GM19023 (cell line): ENCODE results near the gene GRHPR.
"Not testable (repeated sequence)": the region's sequence is repeated elsewhere in the genome, so short reads cannot be mapped to it uniquely, and the experiment has no call there.

ENCODE experiments used
- ATAC-seq: cut with Tn5 transposase; IDR thresholded peaks from one replicate; pipeline ENCODE4 v1.9.1; 2021; ENCODE audit warnings: mild to moderate bottlenecking, moderate library complexity; ENCODE audit not compliant: unreplicated experiment

GRHPR gene

DNA sequence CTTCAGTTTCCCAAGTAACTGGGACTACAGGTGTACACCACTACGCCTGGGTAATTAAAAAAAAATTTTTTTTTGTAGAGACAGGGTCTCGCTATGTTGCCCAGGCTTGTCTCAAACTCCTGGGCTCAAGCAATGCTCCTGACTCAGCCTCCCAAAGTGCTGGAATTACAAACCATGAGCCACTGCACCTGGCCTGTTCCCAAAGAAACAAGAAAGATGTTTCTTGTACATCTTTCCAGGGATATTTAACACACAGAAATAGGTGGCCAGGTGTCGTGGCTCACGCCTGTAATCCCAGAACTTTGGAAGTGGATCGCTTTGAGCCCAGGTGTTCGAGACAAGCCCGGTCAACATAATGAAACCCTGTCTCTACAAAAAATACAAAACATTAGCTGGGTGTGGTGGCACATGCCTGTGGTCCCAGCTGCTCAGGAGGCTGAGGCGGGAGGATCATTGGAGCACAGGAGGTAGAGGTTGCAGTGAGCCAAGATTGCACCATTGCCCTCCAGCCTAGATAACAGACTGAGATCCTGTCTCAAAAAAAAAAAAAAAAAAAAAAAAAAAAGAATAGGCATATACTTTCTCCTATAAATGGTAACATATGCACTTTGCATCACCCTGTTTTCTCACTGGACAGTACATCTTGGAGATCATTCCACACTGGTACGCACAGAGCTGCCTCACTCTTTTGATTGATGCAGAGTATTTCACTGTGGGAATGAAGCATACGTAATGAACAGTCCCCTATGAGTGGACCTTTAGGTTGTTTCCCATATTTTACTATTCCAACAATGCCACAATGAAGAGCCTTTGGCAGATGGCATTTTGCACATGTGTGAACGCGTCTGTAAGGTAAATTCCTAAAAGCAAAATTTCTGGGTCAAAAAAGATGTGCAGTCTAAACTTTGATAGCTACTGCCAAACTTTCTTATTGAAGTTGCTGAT is 2.0 kb upstream of the GRHPR start:
- no peak for ATAC-seq

DNA sequence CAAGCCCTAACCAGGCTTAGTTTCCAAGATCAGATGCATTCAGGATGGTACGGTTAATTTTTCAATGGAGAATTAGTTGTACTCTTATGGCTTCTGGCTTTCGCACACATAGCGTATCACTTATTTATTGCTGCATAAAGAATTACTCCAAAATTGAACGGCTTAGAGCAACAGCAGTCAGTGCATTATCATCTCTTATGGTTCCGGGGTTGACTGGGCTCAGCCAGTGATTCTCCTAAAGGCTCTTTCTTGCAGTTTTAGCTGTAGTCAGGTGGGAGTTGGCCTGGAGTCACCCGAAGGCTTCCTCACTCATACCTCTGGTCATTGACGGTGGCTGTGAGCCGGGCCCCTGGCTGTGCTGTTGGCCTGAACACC is 595 bp upstream of the GRHPR start:
- no peak for ATAC-seq

DNA sequence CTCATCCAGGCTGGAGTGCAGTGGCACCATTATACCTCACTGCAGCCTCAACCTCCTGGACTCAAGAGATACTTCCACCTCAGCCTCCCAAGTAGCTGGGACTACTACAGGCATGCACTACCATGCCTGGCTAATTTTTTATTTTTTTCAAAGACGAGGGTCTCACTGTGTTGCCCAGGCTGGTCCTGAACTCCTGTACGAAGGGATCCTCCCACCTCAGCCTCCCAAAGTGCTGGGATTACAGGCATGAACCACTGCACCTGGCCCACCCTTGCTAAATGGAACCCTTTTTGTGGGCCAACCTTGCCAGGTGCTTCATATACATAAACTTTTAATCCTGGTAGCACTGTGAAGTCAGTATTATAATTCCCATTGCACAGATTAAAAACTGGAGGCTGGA is 1.0 kb downstream of the GRHPR start:
- no peak for ATAC-seq

DNA sequence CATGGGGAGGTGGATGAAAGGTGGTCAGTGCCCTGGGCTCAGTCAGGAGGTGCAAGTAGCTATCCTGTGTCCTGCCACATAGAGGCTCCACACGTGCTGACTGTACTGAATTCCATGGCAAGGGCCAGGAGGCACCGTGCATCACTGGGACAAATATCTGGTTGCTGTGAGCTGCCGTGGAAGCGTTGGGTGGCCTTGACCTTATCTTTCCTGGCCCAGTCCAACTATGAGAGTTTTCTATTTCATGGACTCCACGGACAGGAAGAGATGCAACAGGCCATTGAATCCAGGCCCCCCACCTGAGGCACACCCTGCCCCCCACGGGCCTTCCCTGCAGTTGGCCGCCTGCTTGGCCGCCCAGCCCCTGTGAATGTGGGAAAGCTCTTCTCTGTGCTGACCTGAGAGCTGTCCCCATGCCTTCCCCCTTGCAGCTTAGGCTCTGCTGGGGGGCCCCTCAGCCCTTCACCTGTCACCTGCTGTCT is 1.7 kb downstream of the GRHPR start:
- no peak for ATAC-seq

DNA sequence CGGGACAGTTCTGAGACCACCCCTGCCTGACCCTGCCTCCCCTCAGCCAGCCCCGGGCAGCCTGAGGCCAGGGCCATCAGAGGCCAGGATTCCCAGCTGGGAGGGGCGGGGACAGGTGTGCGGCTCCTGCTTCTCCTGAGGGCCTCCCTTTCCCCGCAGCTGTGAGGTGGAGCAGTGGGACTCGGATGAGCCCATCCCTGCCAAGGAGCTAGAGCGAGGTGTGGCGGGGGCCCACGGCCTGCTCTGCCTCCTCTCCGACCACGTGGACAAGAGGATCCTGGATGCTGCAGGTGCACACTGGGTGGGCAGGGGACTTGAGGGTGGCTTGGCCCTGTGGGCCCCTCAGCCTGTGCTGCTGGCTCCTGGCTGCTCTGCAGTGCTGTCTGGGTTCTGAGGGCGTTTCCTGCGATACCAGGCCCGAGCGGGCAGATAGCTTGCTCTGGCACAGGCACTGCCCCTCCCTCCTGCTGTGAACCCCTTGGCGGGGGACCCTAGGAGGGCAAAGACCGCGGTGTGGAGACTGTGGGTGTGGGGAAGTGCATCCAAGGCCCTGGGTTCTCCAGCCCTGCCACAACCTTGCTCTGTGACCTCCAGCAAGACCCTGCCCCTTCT is 2.3 kb downstream of the GRHPR start:
- no peak for ATAC-seq

DNA sequence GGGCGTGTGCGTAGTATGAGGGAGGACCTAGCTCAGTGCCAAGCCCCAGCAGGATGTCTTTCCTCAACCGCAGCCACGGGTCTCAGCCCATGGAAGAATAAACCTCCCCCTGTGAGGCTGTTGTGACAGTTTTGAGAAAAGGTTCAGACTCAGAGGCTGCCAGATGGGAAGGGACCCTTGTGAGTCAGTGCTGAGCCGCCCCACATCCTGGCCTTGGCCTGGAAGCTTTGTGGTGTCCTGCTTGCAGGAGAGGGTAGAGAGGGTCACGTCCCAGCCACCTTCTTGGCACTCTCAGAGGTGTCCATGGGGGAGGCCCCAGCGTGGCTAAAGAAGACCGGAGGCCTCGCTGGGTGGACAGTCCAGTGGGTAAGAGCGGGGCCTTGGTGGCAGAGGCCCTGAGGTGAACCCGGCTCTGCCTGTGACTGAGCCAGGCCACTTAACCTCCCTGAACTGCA is 2.8 kb downstream of the GRHPR start:
- no peak for ATAC-seq

DNA sequence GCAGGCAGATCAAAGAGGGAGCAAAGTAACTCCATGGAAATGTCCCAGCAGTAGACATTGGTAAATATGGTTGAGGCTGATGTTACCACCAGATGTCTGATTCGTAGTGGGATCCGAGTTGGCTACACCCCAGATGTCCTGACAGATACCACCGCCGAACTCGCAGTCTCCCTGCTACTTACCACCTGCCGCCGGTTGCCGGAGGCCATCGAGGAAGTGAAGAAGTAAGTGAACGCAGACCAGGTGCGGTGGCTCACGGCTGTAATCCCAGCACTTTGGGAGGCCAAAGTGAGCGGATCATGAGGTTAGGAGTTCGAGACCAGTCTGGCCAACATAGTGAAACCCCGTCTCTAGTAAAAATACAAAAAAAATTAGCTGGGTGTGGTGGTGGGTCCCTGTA is 3.9 kb downstream of the GRHPR start:
- ATAC-seq = not testable (repeated sequence)

DNA sequence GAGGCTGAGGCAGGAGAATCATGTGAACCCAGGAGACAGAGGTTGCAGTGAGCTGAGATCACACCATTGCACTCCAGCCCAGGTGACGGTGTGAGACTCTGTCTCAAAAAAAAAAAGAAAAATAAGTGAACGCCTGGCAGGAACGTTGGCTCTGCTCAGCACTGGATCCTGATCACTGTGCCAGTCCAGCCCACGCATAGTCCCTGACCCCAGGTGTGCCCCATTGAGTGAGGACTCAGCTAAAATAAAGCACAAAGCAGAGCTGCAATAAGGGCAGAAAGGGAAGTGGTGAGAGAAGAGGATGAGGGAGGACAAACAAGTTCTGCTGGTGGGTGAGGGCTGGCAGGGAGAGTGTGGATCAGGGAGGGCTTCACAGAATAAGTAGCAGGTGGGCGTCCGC is 4.3 kb downstream of the GRHPR start:
- no peak for ATAC-seq

DNA sequence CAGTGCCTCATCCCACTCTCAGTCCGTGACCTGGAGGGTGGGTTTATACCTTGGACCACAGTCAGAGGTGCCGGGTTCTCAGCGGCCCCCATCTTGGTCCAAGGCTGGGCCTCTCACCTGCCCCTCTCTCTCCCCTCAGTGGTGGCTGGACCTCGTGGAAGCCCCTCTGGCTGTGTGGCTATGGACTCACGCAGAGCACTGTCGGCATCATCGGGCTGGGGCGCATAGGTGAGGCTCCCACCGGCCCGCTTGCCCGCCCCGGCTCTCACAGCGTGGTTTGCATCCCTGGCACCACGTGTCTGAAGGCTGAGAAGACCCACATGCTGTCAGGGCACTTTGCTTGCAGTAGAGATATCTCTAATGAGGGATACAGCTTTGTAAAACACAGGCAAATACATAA is 5.8 kb downstream of the GRHPR start:
- no peak for ATAC-seq

DNA sequence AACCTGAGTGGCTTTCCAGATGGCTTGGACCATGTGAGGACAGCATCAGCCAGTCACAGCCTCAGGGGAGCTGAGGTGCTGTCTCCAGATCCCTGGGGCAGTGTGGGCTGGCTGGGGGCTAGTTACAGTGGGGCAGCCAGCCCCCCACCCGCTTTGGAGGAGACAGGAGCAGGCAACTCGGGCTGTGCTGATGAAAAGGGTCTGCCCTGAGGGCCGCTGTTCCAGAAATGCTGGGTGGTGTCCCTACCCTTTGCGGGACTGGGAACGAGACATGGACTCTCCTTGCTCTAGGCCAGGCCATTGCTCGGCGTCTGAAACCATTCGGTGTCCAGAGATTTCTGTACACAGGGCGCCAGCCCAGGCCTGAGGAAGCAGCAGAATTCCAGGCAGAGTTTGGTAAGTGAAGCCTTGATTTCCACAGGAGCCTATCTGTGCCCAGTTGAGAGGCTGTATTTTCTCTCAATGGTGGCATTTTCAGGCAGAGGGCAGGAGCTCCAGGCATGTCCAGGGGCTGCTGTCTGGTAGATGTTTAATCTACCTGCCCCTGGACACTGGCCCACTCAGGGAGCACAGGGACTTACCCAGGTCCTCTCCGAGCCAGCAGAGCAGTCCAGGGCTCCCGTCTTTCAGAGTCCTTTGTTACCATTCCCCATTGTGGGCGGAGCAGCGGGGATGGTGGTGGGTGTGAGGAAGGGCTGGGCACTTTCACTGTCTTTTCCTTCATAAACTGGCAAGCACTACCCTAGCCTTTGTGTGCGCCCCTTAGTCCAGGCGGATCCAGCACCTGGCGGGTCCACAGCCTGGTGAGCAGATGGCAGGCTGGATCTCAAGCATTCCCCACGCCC is 7.2 kb downstream of the GRHPR start:
- no peak for ATAC-seq

DNA sequence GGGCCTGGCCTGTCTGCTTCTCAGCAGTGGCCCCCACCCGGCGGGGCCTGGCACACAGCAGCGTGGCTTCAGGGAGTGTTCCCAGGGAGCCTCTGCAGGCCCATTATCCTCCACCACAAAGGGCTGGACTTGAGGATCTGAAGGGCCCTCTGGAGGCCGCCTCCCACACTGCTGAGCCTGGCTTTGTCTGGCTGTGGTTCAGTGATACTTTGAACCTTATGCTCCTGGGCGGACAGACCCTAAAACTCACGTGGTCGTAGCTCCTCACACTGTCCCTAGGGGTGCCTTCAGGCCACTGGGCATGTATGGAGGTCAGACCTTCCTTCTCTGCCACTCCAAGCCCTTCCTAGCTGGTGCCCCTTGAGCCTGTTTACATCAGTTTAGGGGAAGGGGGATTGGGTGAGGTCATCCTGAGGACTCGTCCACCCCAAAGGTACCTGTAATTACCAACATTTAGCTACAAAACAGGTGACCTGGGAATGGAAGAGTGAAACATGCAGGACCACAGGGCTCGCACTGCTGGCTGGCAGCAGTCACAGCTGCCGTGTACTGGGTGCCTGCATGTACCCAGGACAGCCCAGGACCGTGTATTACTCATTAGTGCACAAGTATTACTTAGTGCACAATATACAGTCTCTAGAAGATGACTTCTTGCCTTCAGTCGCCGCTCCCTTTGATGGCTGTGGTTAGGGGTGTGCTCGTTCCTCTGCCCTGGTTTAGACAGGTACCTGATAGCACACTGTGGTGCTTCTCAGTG is 8.5 kb downstream of the GRHPR start:
- ATAC-seq = no peak

DNA sequence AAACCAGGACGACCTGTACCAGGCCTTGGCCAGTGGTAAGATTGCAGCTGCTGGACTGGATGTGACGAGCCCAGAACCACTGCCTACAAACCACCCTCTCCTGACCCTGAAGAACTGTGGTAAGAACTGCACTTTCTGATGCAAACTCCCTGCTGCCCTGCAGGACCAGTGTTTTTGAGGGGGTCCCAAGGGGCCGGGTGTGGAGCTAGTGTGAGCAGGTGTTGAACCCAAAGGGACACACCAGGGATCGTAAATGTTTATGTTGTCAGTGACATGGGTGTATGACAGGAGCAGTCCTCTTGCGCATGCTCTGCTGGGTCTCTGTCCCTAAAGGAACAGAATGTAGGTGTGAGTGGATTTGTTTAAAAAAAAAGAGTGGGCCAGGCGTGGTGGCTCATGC is 9.5 kb downstream of the GRHPR start:
- ATAC-seq = no peak

DNA sequence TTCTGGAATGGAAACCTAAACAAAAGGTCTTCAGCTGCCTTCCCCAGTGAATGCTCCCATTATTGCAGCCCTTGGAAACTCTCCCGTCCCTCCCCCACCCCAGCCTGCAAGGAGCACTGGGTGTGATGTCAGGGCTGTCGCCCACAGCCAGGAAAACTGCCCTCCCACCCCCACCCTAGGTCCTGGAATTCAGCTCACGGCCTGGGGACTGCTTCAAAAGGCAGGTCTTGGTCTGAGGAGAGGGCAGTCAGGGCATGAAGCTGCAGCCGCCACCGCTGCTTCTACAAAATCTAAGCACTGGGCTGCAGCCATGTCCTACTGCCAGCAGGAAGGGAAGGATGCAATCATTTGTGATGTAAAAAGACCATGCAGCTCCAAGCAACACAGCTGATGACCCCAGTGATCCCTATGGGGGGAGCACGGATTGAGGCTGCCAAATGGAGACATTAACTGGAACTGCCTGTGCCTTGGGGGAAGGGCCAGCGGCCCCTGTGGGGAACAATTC is 11.4 kb downstream of the GRHPR start:
- ATAC-seq = no peak

DNA sequence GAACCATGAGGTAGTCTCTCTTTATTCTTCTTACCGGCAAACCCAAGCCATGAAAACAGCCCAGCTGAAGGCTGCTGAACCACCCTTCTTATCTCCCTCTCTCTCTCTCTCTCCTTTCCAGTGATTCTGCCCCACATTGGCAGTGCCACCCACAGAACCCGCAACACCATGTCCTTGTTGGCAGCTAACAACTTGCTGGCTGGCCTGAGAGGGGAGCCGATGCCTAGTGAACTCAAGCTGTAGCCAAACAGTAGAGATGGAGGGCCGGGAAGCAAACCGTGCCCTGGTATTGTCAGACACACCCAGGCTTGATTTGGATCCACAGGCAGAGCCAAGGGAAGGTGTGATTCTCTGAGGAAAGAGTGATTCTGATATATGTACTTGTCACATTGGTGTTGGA is 14.0 kb downstream of the GRHPR start:
- ATAC-seq = no peak

DNA sequence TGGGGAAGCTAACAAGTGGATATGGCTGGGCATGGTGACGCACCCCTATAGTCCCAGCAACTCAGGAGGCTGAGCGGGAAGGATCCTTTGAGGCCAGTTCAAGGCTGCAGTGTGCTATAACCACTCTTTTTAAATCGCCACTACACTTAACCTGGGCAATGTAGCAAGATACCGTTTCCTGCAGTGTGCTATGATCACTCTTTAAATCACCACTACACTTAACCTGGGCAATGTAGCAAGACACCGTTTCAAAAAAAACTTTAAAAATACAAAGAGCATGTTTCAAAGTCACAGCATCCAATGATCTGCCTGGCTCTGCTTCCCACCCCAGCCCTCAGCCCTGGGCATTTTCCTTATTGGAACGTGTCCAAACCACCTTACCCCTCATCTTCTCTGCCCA is 14.5 kb downstream of the GRHPR start:
- no peak for ATAC-seq

DNA sequence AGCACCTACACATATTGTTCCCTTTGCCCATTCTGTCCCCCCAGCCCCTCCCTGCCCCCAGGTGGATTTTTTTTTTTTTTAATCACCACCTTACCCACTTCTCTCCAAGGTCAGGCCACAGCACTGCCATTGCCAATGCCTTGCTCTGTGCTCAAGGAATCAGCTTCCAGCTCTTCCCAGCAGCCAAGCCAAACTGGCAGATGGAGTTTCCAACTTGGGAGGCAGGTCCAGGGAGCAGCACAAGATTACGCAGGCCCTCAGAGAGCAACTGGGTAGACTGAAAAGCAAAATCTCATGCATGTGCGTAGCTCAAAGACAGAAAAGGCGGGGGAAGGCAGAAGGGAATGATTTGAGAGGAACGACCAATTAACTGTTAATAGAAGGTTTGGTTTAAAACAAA is 15.1 kb downstream of the GRHPR start:
- no peak for ATAC-seq

DNA sequence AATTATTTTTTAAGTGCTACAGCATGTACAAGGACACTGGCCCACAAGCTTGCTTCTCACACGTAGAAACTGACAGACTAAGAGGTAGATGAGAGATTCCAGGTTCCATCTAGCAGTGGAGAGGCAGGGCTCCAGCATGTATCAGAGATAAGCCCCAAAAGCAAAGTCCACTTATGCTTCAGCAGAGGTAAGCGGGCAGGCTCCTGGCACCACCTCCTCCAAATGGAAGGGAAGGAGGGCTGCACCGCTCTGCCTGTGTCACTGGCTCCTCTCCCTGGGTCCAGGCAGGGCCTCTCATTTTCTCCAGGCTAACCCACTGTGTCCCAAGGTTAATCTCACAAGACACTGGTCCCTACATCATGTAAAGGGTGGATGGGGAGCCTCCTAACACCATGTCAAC is 15.9 kb downstream of the GRHPR start:
- no peak for ATAC-seq

DNA sequence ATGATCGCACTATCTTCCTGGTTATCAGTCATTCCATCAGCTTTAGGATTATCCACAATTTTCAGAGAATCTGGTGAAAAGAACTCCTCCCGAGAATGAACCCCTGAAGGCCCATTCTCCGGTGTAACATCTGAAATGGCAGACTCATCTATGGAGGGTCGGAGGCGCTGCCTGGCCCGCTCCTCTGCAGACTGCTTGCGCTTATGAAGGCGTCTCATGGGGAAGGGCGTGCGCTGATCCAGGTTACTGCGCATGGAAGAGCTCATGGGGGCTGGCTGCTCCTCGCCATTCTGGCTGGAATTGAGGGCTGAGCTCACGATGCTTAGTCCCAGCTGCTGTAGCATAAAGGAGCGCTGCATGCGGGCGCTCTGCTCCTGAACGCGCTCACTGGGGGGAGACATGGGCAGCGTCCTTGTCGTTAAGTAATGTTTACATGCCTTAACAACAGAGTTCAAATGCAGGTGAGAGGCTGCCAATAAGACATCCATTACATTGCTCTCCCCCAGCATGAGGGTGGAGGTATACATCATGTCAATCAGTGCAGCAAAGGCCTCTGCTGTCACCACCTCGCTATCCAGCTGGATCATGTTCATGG is 19.4 kb downstream of the GRHPR start:
- no peak for ATAC-seq

DNA sequence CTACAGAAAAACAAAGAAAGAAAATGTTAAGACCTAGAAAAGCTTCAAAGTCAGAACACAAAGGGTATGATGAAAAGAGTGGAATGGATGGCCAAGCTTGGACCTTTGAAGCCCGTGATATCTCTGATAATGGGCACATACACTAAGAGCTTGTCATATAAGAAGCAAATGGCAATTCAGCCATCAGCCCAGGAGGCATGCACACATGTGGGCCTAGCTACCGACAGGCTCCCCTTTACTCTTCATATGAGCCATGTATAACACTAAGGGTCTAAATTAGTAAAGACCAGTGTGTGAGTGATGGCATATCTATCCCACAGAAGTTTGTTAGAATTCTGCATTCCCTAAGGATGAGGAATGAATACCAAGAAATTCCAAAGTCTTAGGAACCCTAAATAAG is 20.1 kb downstream of the GRHPR start:
- ATAC-seq = no peak

DNA sequence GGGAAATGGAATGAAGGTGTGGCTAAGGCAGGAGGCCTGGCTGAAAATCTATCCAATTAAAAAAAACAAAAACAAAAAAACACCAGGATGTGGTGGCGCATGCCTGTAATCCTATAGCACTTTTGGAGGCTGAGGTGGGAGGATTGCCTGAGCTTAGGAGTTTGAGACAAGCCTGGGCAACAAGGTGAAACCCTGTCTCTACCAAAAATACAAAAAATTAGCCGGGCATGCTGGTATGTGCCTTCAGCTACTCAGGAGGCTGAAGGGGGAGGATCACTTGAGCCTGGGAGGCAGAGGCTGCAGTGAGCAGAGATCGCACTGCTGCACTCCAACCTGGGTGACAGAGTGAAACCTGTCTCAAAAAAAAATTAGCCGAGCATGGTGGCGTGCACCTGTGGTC is 21.1 kb downstream of the GRHPR start:
- ATAC-seq = no peak
